Endodermal cell (in vitro differentiated cells): Measurements from ENCODE around the gene MSX2. TPM values are rescaled to one million over a fixed set of nuclear protein-coding genes. Genes with fewer than 3 reads are reported as not detected.

Experiments
- DNase-seq: peaks from one replicate; pipeline ENCODE4 v3.0.0-alpha.2; 2017
- H3K27ac ChIP-seq: 2 replicates; pipeline ENCODE4 v1.5.1; 2013; ENCODE audit warnings: mild to moderate bottlenecking, low read depth, low read length, moderate library complexity
- H3K27me3 ChIP-seq: 2 replicates; pipeline ENCODE4 v1.6.1; 2013; ENCODE audit warnings: mild to moderate bottlenecking, low read length, moderate library complexity; ENCODE audit not compliant: insufficient read depth, control insufficient read depth, poor library complexity, severe bottlenecking
- H3K36me3 ChIP-seq: 2 replicates; pipeline ENCODE4 v1.7.0; 2013; ENCODE audit warnings: mild to moderate bottlenecking, low read length, moderate library complexity; ENCODE audit not compliant: control insufficient read depth, insufficient read depth
- H3K4me1 ChIP-seq: one replicate; pipeline ENCODE4 v1.7.0; 2013; ENCODE audit warnings: low read length; ENCODE audit not compliant: control insufficient read depth, insufficient read depth
- H3K4me3 ChIP-seq: 2 replicates; pipeline ENCODE4 v1.5.1; 2013; ENCODE audit warnings: mild to moderate bottlenecking, low read length, moderate library complexity
- H3K9ac ChIP-seq: 2 replicates; pipeline ENCODE4 v1.6.1; 2013; ENCODE audit warnings: mild to moderate bottlenecking, low read length, moderate library complexity; ENCODE audit not compliant: poor library complexity, severe bottlenecking; ENCODE audit errors: extremely low read depth
- H3K9me3 ChIP-seq: 2 replicates; pipeline ENCODE4 v1.6.1; 2013; ENCODE audit warnings: mild to moderate bottlenecking, low read length, moderate library complexity; ENCODE audit not compliant: control insufficient read depth
- H3K27ac Mint-ChIP-seq: 2 replicates; pipeline ENCODE4 v1.8.0; 2020; ENCODE audit warnings: mixed read lengths
- H3K27me3 Mint-ChIP-seq: 2 replicates; pipeline ENCODE4 v1.8.0; 2021; ENCODE audit warnings: mild to moderate bottlenecking, mixed read lengths; ENCODE audit not compliant: insufficient read depth
- H3K36me3 Mint-ChIP-seq: 2 replicates; pipeline ENCODE4 v1.8.0; 2020; ENCODE audit warnings: low read depth, mixed read lengths
- H3K4me1 Mint-ChIP-seq: 2 replicates; pipeline ENCODE4 v1.8.0; 2020; ENCODE audit warnings: mixed read lengths
- H3K4me3 Mint-ChIP-seq: 2 replicates; pipeline ENCODE4 v1.8.0; 2020; ENCODE audit warnings: mild to moderate bottlenecking, moderate library complexity, mixed read lengths
- H3K9me3 Mint-ChIP-seq: 2 replicates; pipeline ENCODE4 v1.8.0; 2020; ENCODE audit warnings: mild to moderate bottlenecking, mixed read lengths
- CTCF ChIP-seq: fragments of 200-600 bp; sonication (generic); conservative IDR thresholded peaks from 2 replicates; pipeline ENCODE4 v1.5.0; 2021; ENCODE audit warnings: antibody characterized with exemption, mild to moderate bottlenecking
- WGBS, 2 experiments: methylation state at CpG; one replicate each; pipeline versions ENCODE4 v1.1.5 to v1.1.7; 2013; ENCODE audit warnings: missing lambda C conversion rate in 2 of 2, mixed read lengths in 1 of 2; ENCODE audit not compliant: insufficient coverage in 1 of 2, insufficient read length in 1 of 2; 5-methylcytosine and 5-hydroxymethylcytosine counted together
- total RNA-seq, 2 donors: library from RNA; stranded (reverse); fragmentation: NEBNext Ultra II Directional in 1 of 2; extraction: Animal tissue kit (Norgen Biotek cat#: 25700) in 1 of 2; gene quantifications; 2 replicates in 1 of 2; 3 replicates in 1 of 2; pipeline ENCODE4 v1.2.1, GENCODE V29; 2021

The MSX2 gene
- total RNA-seq, 2 donors from 2014 or later = 4.2 to 20.0 TPM

GRCh38 chr5:174744896-174745295 lies 20.5 kb downstream of the MSX2 start:
- Histone ChIP-seq H3K9ac (no peak overlapping the region), H3K4me1 (no peaks in the 10 kb centered on the region), H3K9me3 (no peaks in the 10 kb centered on the region), H3K27ac (no peak overlapping the region), H3K36me3 (no peaks in the 10 kb centered on the region), H3K4me3 (no peak overlapping the region), H3K27me3 (peaks cover 36% of the 10 kb centered on the region)
- WGBS, 2 experiments = 81 to 100% methylated on average over 2 of the region's 2 CpGs
- Mint-ChIP-seq H3K9me3 (peaks cover 6% of the 10 kb centered on the region), H3K27me3 (peaks cover 59% of the 10 kb centered on the region), H3K27ac (no peak overlapping the region), H3K36me3 (no peaks in the 10 kb centered on the region), H3K4me1 (no peaks in the 10 kb centered on the region), H3K4me3 (no peak overlapping the region)
- TF ChIP-seq CTCF = no peak
- no peak for DNase-seq

GRCh38 chr5:174745590-174746103 lies 21.3 kb downstream of the MSX2 start:
- Histone ChIP-seq H3K9ac (no peak overlapping the region), H3K27ac (peak overlapping the region; percentile 36), H3K4me1 (no peaks in the 10 kb centered on the region), H3K4me3 (no peak overlapping the region), H3K27me3 (peaks cover 44% of the 10 kb centered on the region), H3K9me3 (no peaks in the 10 kb centered on the region), H3K36me3 (no peaks in the 10 kb centered on the region)
- Mint-ChIP-seq H3K36me3 (no peaks in the 10 kb centered on the region), H3K27me3 (peaks cover 66% of the 10 kb centered on the region), H3K27ac (no peak overlapping the region), H3K9me3 (peaks cover 6% of the 10 kb centered on the region), H3K4me3 (no peak overlapping the region), H3K4me1 (no peaks in the 10 kb centered on the region)
- 80 to 89% methylated on average over 5 to 8 of the region's 8 CpGs for WGBS, 2 experiments
- TF ChIP-seq CTCF = no peak
- DNase-seq = no peak

- Mint-ChIP-seq H3K27me3 (peaks cover 78% of the 10 kb centered on the region), H3K36me3 (no peaks in the 10 kb centered on the region), H3K4me1 (no peaks in the 10 kb centered on the region), H3K9me3 (no peaks in the 10 kb centered on the region), H3K4me3 (peak overlapping the region; percentile 65), H3K27ac (no peak overlapping the region)
- no peak for DNase-seq
- peak overlapping the region; percentile 80 for H3K4me3 ChIP-seq
- H3K4me1 ChIP-seq = no peaks in the 10 kb centered on the region
- 12% methylated on average over 2 of the region's 3 CpGs; no CpG with 5 or more reads in 1 of the 2 experiments for whole genome bisulfite sequencing, 2 experiments
- no peaks in the 10 kb centered on the region for H3K9me3 ChIP-seq
- no peak overlapping the region for H3K9ac ChIP-seq
- TF ChIP-seq CTCF = no peak
- peak overlapping the region; percentile 80 for H3K27ac ChIP-seq
- no peaks in the 10 kb centered on the region for H3K36me3 ChIP-seq
- peaks cover 62% of the 10 kb centered on the region for H3K27me3 ChIP-seq
Observed at GRCh38 chr5:174750711-174751110, 26.3 kb downstream of the MSX2 start.
